GM19455 (cell line): ENCODE data around the gene SNAP47.

Source experiments
- ATAC-seq: cut with Tn5 transposase; IDR thresholded peaks from one replicate; pipeline ENCODE4 v1.9.1; 2021; ENCODE audit not compliant: unreplicated experiment

Gene SNAP47

GRCh38 chr1:227781314-227781930, 46.2 kb downstream of the SNAP47 start:
- no peak for ATAC-seq

GRCh38 chr1:227782226-227782625, 47.0 kb downstream of the SNAP47 start:
- ATAC-seq: no peak

- ATAC-seq: no peak
These were observed 50.0 kb downstream of the SNAP47 start for GRCh38 chr1:227785094-227785804.

DNA sequence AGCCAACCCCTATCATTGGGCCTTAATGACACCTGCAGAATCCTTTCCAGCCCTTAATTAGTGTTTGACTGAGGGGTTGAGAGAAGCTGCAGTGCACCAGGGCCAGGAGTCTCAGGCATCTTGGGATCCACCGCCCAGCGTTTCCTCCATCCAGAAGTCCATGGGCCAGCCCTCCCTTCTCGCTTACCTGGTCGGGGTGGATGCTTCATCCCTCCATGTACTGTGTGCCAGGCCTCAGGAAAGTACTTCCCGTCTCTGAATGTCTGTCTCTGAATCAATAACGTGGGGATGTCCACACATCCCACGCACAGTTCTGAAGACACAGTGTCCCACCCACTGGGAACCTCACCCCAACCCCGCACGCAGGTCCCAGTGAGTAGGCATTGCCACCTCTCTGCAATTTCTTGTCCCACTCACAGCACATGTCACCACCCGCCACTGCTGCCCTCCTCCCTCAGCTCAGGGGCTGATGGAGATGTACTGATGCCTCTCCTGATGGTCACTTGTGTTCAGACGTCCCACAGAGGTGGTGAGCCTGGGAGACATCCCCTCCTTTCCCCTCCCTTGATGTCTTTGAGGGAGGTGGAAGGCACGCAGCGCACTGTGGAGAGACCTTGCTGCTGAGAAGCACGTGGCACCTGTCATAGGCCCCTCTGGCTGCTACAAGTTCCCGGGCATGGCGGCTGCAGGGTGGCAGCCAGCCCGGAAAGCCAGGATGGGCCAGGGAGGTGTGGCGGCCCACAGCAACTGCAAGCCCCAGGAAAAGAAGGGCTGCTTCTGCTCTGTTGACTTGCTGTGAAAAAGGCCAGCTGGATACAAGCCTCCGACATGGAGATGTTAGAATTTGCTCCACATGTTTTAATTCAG, 50.8 kb downstream of the SNAP47 start:
- no peak for ATAC-seq

GRCh38 chr1:227786673-227787512, 51.7 kb downstream of the SNAP47 start:
- no peak for ATAC-seq

- peak; percentile 88 for ATAC-seq
These were observed 52.5 kb downstream of the SNAP47 start for GRCh38 chr1:227787513-227788270.

GRCh38 chr1:227788271-227789083, 53.2 kb downstream of the SNAP47 start:
- peak; percentile 71 for ATAC-seq

DNA sequence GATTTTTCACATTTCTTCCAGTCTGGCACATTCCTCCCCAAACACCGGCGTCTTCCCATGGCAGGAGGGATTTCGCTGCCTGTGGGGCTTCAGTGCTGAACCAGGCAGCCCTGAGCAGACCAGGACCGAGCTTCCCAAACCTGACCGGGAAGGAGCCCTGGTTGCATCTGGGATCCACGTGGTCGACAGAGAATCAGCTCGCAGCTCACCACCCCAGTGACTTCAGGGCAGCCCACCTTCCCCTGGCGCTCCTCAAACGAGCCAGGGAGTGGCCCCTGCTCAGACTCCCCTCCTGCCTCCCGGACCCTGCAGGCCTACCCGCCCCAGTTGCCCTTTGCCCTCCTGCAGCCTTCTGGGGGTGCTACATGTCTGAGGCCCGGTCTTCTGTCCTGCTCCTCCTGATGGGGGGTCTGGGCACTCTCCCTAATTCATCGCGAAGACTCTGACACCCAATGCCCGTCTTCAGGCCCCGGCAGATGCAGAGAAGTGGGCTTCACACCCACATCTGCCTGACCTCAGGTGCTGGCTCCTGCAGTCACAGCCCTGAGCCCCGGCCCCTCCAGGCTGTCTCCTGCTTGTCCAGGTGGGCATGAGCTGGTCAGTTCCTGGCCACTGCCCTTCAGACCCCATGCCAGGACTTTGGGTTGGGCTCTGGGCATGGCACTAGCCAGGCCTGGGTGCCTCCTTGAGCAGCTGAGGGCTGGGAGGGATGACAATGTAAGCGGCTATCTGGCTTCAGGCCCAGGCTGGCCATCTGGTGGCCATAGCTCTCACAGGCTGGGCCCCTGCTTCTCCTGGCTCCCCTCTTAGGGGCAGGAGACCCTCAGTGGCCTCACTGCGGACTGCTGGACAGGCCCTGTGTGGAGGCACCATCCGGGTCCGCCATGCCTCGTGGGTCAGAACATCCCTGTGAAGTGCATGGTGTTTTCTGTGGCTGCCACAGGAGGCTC, 54.1 kb downstream of the SNAP47 start:
- ATAC-seq: no peak

GRCh38 chr1:227790034-227790400, 54.8 kb downstream of the SNAP47 start:
- no peak for ATAC-seq

GRCh38 chr1:227790868-227791267, 55.6 kb downstream of the SNAP47 start:
- ATAC-seq: no peak

DNA sequence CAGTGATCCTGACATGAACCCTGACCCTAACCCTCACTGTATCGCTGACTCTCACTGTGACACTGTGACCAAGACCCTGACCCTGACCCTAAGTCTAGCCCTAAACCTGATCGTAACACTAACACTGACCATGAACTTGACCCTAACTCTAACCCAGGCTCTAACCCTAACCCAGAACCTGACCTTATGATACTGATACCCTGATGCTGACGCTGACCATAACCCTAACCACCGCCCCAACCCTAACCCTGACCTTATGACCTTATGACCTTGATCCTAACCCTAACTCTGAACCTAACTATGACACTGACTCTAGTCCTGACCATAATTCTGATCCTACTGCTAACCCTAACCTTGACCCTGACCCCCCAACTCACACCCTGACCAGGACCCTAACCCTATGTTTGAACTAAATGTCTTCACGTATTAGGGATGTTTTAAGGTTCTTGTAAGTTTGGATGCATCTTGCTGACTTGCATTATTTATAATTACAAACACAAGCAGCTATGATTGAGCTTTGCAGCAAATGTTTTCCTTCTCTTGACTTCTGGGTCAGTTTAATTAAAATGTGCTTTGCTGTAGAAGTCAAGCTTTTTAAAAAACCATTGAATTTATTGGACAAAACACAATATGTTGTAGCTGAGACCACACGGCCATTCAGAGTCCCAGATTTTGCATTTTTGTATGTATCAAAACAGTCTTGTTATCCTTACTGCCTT, 56.3 kb downstream of the SNAP47 start:
- no peak for ATAC-seq

- ATAC-seq: no peak
These were observed 57.2 kb downstream of the SNAP47 start for GRCh38 chr1:227792216-227793078.

DNA sequence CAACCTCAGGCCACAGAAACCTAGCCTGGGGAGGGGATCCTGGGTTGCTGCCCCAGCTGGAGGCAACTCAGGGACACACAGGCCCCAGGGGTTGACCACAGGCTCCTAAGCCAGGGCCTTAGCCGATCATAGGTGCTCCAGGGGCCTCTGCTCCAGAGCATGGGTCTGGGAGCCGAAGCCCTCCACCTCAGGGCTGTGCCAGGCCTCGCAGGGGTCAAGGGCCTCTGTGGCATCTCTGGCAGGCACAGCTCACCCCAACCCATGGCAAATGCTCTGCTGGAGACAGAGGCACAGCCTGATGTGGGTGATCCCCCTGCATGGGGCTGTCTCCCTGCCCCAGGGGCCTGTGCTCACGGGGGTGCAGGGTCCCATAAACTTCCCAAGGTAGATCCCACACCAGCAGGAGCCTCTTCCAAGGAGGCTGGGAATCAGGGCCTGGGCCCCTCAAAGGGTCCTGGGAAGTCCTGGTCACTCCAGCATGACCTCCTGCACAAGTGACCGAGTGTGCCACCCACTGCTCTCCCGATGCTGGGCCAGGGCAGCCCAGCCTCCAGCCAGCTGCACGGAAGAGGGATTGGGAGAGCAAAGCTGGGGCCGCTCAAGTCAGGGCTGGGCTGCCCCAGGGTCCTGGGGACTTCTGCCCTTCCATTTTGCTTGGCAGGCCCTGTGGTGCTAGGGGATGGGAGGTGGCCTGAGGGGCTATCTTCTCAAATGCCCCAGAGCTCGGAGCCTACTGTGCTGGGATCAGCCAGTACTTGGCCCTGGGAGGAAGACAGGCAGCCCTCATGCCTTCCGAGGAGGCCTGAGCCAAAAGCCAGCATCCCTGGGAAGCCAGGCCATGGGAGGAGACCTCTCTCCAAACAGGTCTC, 58.1 kb downstream of the SNAP47 start:
- no peak for ATAC-seq

GRCh38 chr1:227793948-227794816, 58.9 kb downstream of the SNAP47 start:
- no peak for ATAC-seq

DNA sequence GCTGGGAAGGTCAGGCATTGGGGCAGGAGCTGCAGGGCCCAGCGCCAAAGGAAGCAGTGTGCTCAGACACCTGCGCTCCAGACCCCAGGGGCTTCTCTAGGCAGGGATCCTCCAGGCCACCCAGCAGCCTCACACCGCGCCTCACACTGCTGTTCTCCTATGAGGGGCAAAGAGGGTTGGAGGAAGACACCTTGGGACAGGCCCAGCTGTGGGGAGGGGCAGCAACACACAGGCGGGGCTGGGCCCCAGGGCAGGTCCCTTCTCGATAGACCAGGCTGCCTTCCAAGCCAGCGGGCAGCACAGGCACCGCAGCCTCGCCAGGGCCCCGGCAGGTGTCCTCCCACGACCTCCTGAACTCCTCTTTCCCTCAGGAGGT, 59.6 kb downstream of the SNAP47 start:
- no peak for ATAC-seq
